K562 (cell line): ENCODE data around the gene PGM3. TPM values are rescaled to one million over a fixed set of nuclear protein-coding genes. Genes with fewer than 3 reads are reported as not detected.

Experiments used
- CTBP1 ChIP-seq: fragments of 450-650 bp; IDR thresholded peaks from 2 replicates; pipeline ENCODE4 v1.6.1; 2016; ENCODE audit warnings: borderline replicate concordance
- FOXK2 ChIP-seq, 2 experiments: fragments of 450-650 bp; IDR thresholded peaks in 1 of 2; conservative IDR thresholded peaks in 1 of 2; 2 replicates each; pipeline ENCODE4 v1.6.1; 2016; ENCODE audit warnings: low read depth in 2 of 2, mild to moderate bottlenecking in 1 of 2
- HDAC3 ChIP-seq: fragments of 450-650 bp; IDR thresholded peaks from 2 replicates; pipeline ENCODE4 v1.6.1; 2018; ENCODE audit warnings: borderline replicate concordance, mild to moderate bottlenecking, moderate library complexity; ENCODE audit not compliant: partially characterized antibody
- HDGF ChIP-seq: fragments of 450-650 bp; IDR thresholded peaks from 2 replicates; pipeline ENCODE4 v1.6.1; 2016
- IRF2 ChIP-seq: sonication (generic); formaldehyde crosslinking; IDR thresholded peaks from 2 replicates; pipeline ENCODE4 v1.8.1; 2022; ENCODE audit warnings: mild to moderate bottlenecking, missing genetic modification reagents
- LARP7 ChIP-seq: fragments of 450-650 bp; IDR thresholded peaks from 2 replicates; pipeline ENCODE4 v1.6.1; 2016
- MAFK ChIP-seq: IDR thresholded peaks from 2 replicates; pipeline ENCODE4 v1.6.1; 2011; ENCODE audit warnings: low read length, improper control_type of control experiment
- MTA3 ChIP-seq: fragments of 450-650 bp; formaldehyde crosslinking; IDR thresholded peaks from 2 replicates; pipeline ENCODE4 v1.6.1; 2017; ENCODE audit warnings: mild to moderate bottlenecking, borderline replicate concordance
- NFE2 ChIP-seq: IDR thresholded peaks from 2 replicates; pipeline ENCODE4 v1.6.1; 2014; ENCODE audit warnings: antibody characterized with exemption, low read depth
- PHF8 ChIP-seq: fragments of 200-600 bp; sonication (generic); IDR thresholded peaks from 2 replicates; pipeline ENCODE4 v1.6.1; 2012; ENCODE audit warnings: mixed run types, mild to moderate bottlenecking, inconsistent platforms, low read length, moderate library complexity, borderline replicate concordance
- PYGO2 ChIP-seq: fragments of 450-650 bp; IDR thresholded peaks from 2 replicates; pipeline ENCODE4 v1.6.1; 2016; ENCODE audit warnings: mild to moderate bottlenecking, missing genetic modification characterization, moderate library complexity, missing compliant biosample characterization
- RBM15 ChIP-seq: fragments of 200-400 bp; formaldehyde crosslinking; IDR thresholded peaks from 2 replicates; pipeline ENCODE4 v1.6.1; 2018; ENCODE audit warnings: mild to moderate bottlenecking, low read length, moderate library complexity; ENCODE audit not compliant: insufficient read depth
- RBM17 ChIP-seq: fragments of 200-400 bp; formaldehyde crosslinking; IDR thresholded peaks from 2 replicates; pipeline ENCODE4 v1.6.1; 2017; ENCODE audit warnings: low read depth, mild to moderate bottlenecking, low read length, borderline replicate concordance
- SIN3A ChIP-seq, 2 experiments: fragments of 150-350 bp in 1 of 2; IDR thresholded peaks; 2 replicates each; pipeline ENCODE4 v1.6.1; 2011 to 2016; ENCODE audit warnings: borderline replicate concordance in 2 of 2, low read depth in 2 of 2, low read length in 2 of 2, mild to moderate bottlenecking in 2 of 2, moderate library complexity in 2 of 2; ENCODE audit not compliant: control insufficient read depth in 1 of 2
- SMAD1 ChIP-seq: fragments of 150-350 bp; IDR thresholded peaks from 2 replicates; pipeline ENCODE4 v1.6.1; 2014; ENCODE audit warnings: low read length, low read depth; ENCODE audit not compliant: partially characterized antibody
- TFAM ChIP-seq: fragments of 250-450 bp; sonication (Bioruptor Pico); conservative IDR thresholded peaks from 2 replicates; pipeline ENCODE4 v1.5.0; 2021; ENCODE audit warnings: mild to moderate bottlenecking, moderate library complexity
- ZBTB1 ChIP-seq: sonication (generic); formaldehyde crosslinking; IDR thresholded peaks from 2 replicates; pipeline ENCODE4 v1.8.1; 2023; ENCODE audit warnings: missing genetic modification reagents, low read depth, mild to moderate bottlenecking, borderline replicate concordance
- ZBTB17 ChIP-seq: fragments of 450-650 bp; formaldehyde crosslinking; IDR thresholded peaks from 2 replicates; pipeline ENCODE4 v1.4.0; 2020; ENCODE audit warnings: mild to moderate bottlenecking
- ZNF224 ChIP-seq: sonication (generic); formaldehyde crosslinking; IDR thresholded peaks from 2 replicates; pipeline ENCODE4 v1.8.0; 2022; ENCODE audit warnings: mild to moderate bottlenecking, missing genetic modification reagents
- ZNF561 ChIP-seq: fragments of 450-650 bp; formaldehyde crosslinking; conservative IDR thresholded peaks from 2 replicates; pipeline ENCODE4 v1.4.0; 2020; ENCODE audit warnings: mild to moderate bottlenecking, moderate library complexity
- ZNF609 ChIP-seq: sonication (generic); formaldehyde crosslinking; IDR thresholded peaks from 2 replicates; pipeline ENCODE4 v1.8.1; 2023; ENCODE audit warnings: missing genetic modification reagents, mild to moderate bottlenecking, borderline replicate concordance
- polyA plus RNA-seq, 8 experiments: library from polyadenylated mRNA; depleted of rRNA in 4 of 8; stranded (reverse) in 5 of 8; unstranded in 3 of 8; fragments of >200 nt; fragmentation: Nextera tagmentation in 2 of 8; fragmentation: Illumina TruSeq in 1 of 8; extraction: Ambion mirVana in 2 of 8; extraction: Trizol in 1 of 8; gene quantifications; 2 replicates each; pipeline versions ENCODE4 v1.2.1 to v1.2.3, GENCODE V29; 2011 to 2014; ENCODE audit warnings: inconsistent platforms in 1 of 8, missing spikeins in 1 of 8
- total RNA-seq, 7 experiments: library from RNA; depleted of rRNA in 6 of 7; stranded (reverse); fragments of >200 nt in 6 of 7; fragmentation: Illumina TruSeq in 2 of 7; extraction: Trizol in 2 of 7; gene quantifications; 2 replicates each; pipeline versions ENCODE4 v1.2.1 to v1.2.3, GENCODE V29; 2011 to 2021; ENCODE audit warnings: low replicate concordance in 1 of 7
- TF ChIP-seq, protein P1 (sequence below): sonication (generic); formaldehyde crosslinking; IDR thresholded peaks from 2 replicates; pipeline ENCODE4 v1.8.1; 2023; ENCODE audit warnings: mild to moderate bottlenecking, missing genetic modification reagents

The PGM3 gene
- total and polyA plus RNA-seq, 9 of the 15 experiments (the other 6 are each of a cell fraction or from before 2014, with no cell fraction given), result 19.1 to 107 (median 50.5) TPM

DNA sequence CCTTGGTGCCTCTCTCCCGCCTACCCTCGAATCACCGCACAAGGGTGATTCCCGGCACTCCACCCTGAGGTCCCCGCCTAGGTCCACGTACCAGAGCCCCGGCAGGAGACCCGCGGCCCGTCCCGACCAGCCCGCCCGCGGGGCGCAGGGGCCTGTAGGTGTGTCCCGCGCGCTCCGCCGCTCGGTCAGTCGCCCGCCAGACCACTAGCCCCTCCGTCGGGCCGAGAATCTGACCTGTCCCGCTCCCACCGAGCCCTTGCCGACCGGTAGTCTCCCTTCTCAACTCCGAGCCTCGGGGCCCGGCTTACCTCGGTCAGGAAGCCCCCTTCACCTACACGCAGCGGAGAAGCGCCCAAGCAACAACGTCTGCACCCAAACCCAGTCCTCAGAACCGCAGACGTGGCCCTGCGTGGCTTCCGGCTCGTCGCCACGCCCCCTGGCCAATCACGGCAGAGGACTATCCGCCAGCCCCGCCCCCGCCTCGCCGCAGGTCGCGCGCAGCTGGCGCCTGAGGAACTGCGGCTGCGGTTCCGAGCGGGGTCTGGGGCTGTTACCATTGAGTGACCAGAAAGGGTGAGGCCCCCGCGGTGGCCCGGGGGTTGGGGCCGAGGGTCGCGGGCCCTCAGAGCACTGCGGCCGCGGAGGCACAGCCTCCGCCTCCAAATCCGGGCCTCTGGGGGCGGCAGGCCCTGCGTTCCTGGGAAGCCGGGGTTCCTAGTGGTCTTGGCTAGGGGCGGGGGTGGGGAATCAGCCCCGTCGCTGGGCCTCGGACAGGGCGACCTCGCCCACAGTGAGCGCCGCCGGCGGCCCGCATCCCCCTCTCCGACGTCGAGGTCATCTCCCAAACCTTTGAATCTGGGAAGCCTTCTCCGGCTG lies at the start of gene PGM3, which contains the start of gene RWDD2A (continued):
- TF ChIP-seq ZBTB1 (CRISPR knock-in tag) (peak; percentile 79), ZNF224 (CRISPR knock-in tag) (no peak), NFE2 (no peak), ZNF609 (CRISPR knock-in tag) (peak; percentile 63; the same call in 1 of the 2 replicates), RBM17 (no peak), TFAM (no peak), PHF8 (peak; percentile 88; the same call in 1 of the 2 replicates), CTBP1 (peak; percentile 48), MTA3 (peak; percentile 79; the same call in 1 of the 2 replicates), SMAD1 (peak; percentile 72), PYGO2 (tag) (no peak), MAFK (no peak), RBM15 (no peak), HDGF (no peak), HDAC3 (no peak), SIN3A (IDR thresholded peaks at IDR 0.05; ENCODE audit: borderline replicate concordance in 2 of 2, control insufficient read depth in 1 of 2, low read depth in 2 of 2, low read length in 2 of 2) (peak; percentile 7 to 65; a peak in 2 of 4 replicates), IRF2 (no peak), ZBTB17 (CRISPR knock-in tag) (no peak), FOXK2 (conservative IDR thresholded peaks at IDR 0.05 in 1 of 2, IDR thresholded peaks at IDR 0.05 in 1 of 2; ENCODE audit: low read depth in 2 of 2) (peak in 1 of 2 experiments; percentile 31; a peak in 1 of 4 replicates), LARP7 (no peak; the same call in 1 of the 2 replicates), ZNF561 (no peak)
- TF ChIP-seq, protein P1, sequence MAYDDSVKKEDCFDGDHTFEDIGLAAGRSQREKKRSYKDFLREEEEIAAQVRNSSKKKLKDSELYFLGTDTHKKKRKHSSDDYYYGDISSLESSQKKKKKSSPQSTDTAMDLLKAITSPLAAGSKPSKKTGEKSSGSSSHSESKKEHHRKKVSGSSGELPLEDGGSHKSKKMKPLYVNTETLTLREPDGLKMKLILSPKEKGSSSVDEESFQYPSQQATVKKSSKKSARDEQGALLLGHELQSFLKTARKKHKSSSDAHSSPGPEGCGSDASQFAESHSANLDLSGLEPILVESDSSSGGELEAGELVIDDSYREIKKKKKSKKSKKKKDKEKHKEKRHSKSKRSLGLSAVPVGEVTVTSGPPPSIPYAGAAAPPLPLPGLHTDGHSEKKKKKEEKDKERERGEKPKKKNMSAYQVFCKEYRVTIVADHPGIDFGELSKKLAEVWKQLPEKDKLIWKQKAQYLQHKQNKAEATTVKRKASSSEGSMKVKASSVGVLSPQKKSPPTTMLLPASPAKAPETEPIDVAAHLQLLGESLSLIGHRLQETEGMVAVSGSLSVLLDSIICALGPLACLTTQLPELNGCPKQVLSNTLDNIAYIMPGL (CRISPR knock-in tag), result peak; percentile 89; the same call in 1 of the 2 replicates
